CD4-positive, CD25-positive, alpha-beta regulatory T cell (primary cell): ENCODE measurements around the gene FAM180B. TPM values are rescaled to one million over a fixed set of nuclear protein-coding genes. Genes with fewer than 3 reads are reported as not detected.
"Not testable (repeated sequence)": the region's sequence is repeated elsewhere in the genome, so short reads cannot be mapped to it uniquely, and the experiment has no call there.

ENCODE experiments used
- ATAC-seq, 2 donors: fragments of 150-1000 bp; cut with Tn5 transposase; one replicate each; pipeline ENCODE4 v1.10.0; 2021; ENCODE audit warnings: low read depth in 2 of 2, moderate number of reproducible peaks in 2 of 2, moderate library complexity in 1 of 2
- DNase-seq, 3 donors: peaks; one replicate each; pipeline versions ENCODE4 v3.0.0 to v3.0.0-alpha.2; 2012 to 2022; ENCODE audit warnings: mixed read lengths in 1 of 3
- H3K27ac ChIP-seq: one replicate; pipeline ENCODE4 v1.7.0; 2013; ENCODE audit warnings: mild to moderate bottlenecking, low read length; ENCODE audit not compliant: insufficient read depth, poor library complexity, severe bottlenecking
- H3K27me3 ChIP-seq: one replicate; pipeline ENCODE4 v1.7.0; 2013; ENCODE audit warnings: low read length; ENCODE audit not compliant: control insufficient read depth, insufficient read depth
- H3K36me3 ChIP-seq: one replicate; pipeline ENCODE4 v1.7.0; 2013; ENCODE audit warnings: mild to moderate bottlenecking, low read length, moderate library complexity; ENCODE audit not compliant: control insufficient read depth, insufficient read depth
- H3K4me1 ChIP-seq: 2 replicates; pipeline ENCODE4 v1.7.0; 2013; ENCODE audit warnings: mild to moderate bottlenecking, low read length; ENCODE audit not compliant: insufficient read depth, control insufficient read depth, poor library complexity, severe bottlenecking
- H3K4me3 ChIP-seq: one replicate; pipeline ENCODE4 v1.7.0; 2013; ENCODE audit warnings: low read depth, mild to moderate bottlenecking, low read length, moderate library complexity
- H3K9me3 ChIP-seq, 2 experiments: 1 replicate in 1 of 2; 2 replicates in 1 of 2; pipeline ENCODE4 v1.7.0; 2013; ENCODE audit warnings: low read length in 2 of 2, mild to moderate bottlenecking in 1 of 2, moderate library complexity in 1 of 2; ENCODE audit not compliant: control insufficient read depth in 2 of 2
- H3K27ac Mint-ChIP-seq, 3 donors: one replicate each; pipeline ENCODE4 v1.8.0; 2020 to 2022; ENCODE audit warnings: mild to moderate bottlenecking in 3 of 3, mixed read lengths in 3 of 3, moderate library complexity in 2 of 3
- H3K27me3 Mint-ChIP-seq: one replicate; pipeline ENCODE4 v1.8.0; 2022; ENCODE audit warnings: mild to moderate bottlenecking, mixed read lengths
- H3K36me3 Mint-ChIP-seq: one replicate; pipeline ENCODE4 v1.8.0; 2020; ENCODE audit warnings: mixed read lengths
- H3K4me1 Mint-ChIP-seq, 4 donors: one replicate each; pipeline ENCODE4 v1.8.0; 2020 to 2022; ENCODE audit warnings: mixed read lengths in 4 of 4, mild to moderate bottlenecking in 1 of 4
- H3K4me3 Mint-ChIP-seq, 4 donors: one replicate each; pipeline ENCODE4 v1.8.0; 2020 to 2022; ENCODE audit warnings: mild to moderate bottlenecking in 4 of 4, mixed read lengths in 4 of 4, moderate library complexity in 3 of 4
- H3K9me3 Mint-ChIP-seq, 7 donors: one replicate each; pipeline ENCODE4 v1.8.0; 2020 to 2022; ENCODE audit warnings: mixed read lengths in 7 of 7, mild to moderate bottlenecking in 3 of 7, moderate library complexity in 2 of 7
- polyA plus RNA-seq, 4 donors: library from polyadenylated mRNA; unstranded; fragments of 300-500 nt; fragmentation: Illumina TruSeq; gene quantifications; one replicate each; pipeline ENCODE4 v1.2.3, GENCODE V29; 2021
- total RNA-seq: library from RNA; stranded (reverse); gene quantifications from one replicate; pipeline ENCODE4 v1.2.3, GENCODE V29; 2022

Gene FAM180B
- total and polyA plus RNA-seq, 5 donors from 2014 or later, result 0.27 TPM; not detected in 4

GRCh38 chr11:47550288-47551047 is 36.0 kb upstream of the FAM180B start:
- Mint-ChIP-seq H3K36me3 (peaks cover 11% of the 10 kb centered on the region), H3K9me3 (no peaks in the 10 kb centered on the region), H3K4me3 (peak overlapping the region; percentile 88 to 96 (median 96)), H3K4me1 (peaks cover 18 to 66% (median 47%) of the 10 kb centered on the region in 4 donors), H3K27me3 (no peaks in the 10 kb centered on the region), H3K27ac (peak overlapping the region in 2 of 3 donors; percentile 52 to 97)
- Histone ChIP-seq H3K27ac (peak overlapping the region; percentile 84), H3K9me3 (no peaks in the 10 kb centered on the region), H3K4me1 (peaks cover 48% of the 10 kb centered on the region), H3K4me3 (peak overlapping the region; percentile 97), H3K36me3 (no peaks in the 10 kb centered on the region), H3K27me3 (no peaks in the 10 kb centered on the region)
- DNase-seq, result no peak
- no peak for ATAC-seq

GRCh38 chr11:47551086-47551485 is 35.4 kb upstream of the FAM180B start:
- ATAC-seq (no peak), DNase-seq (peak in 1 of 3 donors; percentile 47)
- Mint-ChIP-seq H3K9me3 (no peaks in the 10 kb centered on the region), H3K4me1 (peaks cover 18 to 64% (median 47%) of the 10 kb centered on the region in 4 donors), H3K27ac (peak overlapping the region; percentile 81 to 98 (median 97)), H3K27me3 (no peaks in the 10 kb centered on the region), H3K36me3 (peaks cover 11% of the 10 kb centered on the region), H3K4me3 (peak overlapping the region; percentile 88 to 96 (median 96))
- Histone ChIP-seq H3K27me3 (no peaks in the 10 kb centered on the region), H3K9me3 (no peaks in the 10 kb centered on the region), H3K4me3 (peak overlapping the region; percentile 97), H3K4me1 (peaks cover 46% of the 10 kb centered on the region), H3K27ac (peak overlapping the region; percentile 84), H3K36me3 (no peaks in the 10 kb centered on the region)

DNA sequence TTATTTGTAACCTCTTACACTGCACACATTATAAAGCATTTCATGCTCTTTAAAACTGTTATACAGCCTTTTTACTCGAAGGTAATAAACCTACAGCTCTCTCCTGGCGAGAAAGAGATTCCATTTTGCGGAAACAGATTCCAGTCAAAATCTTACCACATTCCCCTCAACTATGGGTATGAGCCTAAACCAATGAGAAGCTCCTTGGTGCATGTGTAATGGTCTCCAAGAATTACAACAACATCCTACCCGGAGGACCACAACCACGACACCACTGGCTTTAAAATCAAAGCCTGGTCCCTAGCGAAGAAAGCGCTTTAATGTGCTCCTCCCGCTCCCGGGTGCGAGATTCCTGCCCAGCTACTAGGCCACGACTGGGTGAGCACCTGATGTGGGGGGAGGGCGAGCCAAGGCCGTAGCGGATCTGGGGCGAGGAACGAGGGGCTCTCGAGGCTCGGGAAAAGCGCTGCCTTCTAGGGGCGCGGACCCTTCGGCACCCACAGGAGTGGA is 34.4 kb upstream of the FAM180B start:
- H3K9me3 ChIP-seq, result no peaks in the 10 kb centered on the region
- peaks cover 11% of the 10 kb centered on the region for H3K36me3 Mint-ChIP-seq
- peak overlapping the region; percentile 88 to 96 (median 96) for H3K4me3 Mint-ChIP-seq
- no peaks in the 10 kb centered on the region for H3K36me3 ChIP-seq
- no peaks in the 10 kb centered on the region for H3K27me3 Mint-ChIP-seq
- peak overlapping the region; percentile 61 to 98 (median 97) for H3K27ac Mint-ChIP-seq
- peaks cover 46% of the 10 kb centered on the region for H3K4me1 ChIP-seq
- H3K27me3 ChIP-seq, result no peaks in the 10 kb centered on the region
- H3K4me1 Mint-ChIP-seq, result peaks cover 18 to 56% (median 42%) of the 10 kb centered on the region in 4 donors
- DNase-seq (peak in 1 of 3 donors; percentile 7), ATAC-seq (no peak)
- peak overlapping the region; percentile 84 for H3K27ac ChIP-seq
- peak overlapping the region; percentile 97 for H3K4me3 ChIP-seq
- no peaks in the 10 kb centered on the region for H3K9me3 Mint-ChIP-seq

DNA sequence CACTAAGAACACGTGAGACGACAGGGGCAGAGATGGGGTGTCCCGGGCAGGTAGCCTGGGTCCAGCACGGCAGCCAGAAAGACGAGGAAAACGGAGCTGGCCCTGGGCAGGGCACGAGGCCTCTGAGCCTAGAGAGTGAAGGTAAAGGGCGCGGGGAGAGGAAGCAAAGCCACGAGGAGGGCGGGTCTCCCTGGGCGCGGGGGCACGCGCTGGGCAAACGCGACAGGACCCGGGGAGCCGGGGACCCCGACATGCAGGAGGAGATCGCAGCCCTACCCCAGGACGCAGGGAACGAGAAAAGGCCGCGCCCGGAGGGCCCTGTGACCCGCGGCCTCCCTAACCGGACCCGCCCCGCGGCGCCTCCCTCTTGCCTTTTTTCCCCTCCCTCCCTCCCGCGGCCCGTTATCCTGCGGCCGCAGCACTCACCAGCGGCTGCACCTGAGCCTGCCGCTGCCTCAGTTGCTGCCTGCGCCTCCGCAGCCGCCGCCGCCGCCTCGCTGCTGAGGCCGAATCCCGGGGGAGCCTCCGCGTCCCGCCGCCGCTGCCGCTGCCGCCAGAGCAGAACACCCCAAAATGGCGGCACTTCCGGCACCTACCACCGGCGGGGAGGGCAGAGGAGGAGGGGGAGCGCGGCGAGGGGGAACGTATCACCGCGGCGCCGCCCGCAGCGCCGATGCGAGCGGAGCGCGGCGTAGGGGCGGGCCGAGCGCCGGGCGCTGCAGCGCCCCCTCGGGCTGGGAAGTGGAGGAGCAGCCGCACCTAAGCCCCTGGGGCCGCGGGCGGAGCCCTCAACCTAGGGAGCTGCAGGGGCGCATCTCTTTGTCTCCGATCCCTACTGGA is 33.7 kb upstream of the FAM180B start, which contains the start of gene CELF1:
Gene CELF1, minus strand, starts transcription at position 567 of the 840 bp plus-strand sequence. CDS start 53,609 bp downstream, outside the sequence.
- H3K9me3 Mint-ChIP-seq, result no peaks in the 10 kb centered on the region
- peak within 1 kb of the TSS; percentile 88 to 96 (median 96) for H3K4me3 Mint-ChIP-seq
- Histone ChIP-seq H3K9me3 (no peaks in the 10 kb centered on the region), H3K4me1 (peaks cover 45% of the 10 kb centered on the region), H3K27me3 (no peaks in the 10 kb centered on the region), H3K27ac (peak within 1 kb of the TSS; percentile 84), H3K4me3 (peak within 1 kb of the TSS; percentile 97), H3K36me3 (no peaks in the 10 kb centered on the region)
- H3K36me3 Mint-ChIP-seq, result peaks cover 11% of the 10 kb centered on the region
- peak; percentile 89 to 94 (median 92) for DNase-seq
- H3K4me1 Mint-ChIP-seq, result peaks cover 18 to 50% (median 37%) of the 10 kb centered on the region in 4 donors
- ATAC-seq, result peak; percentile 96 to 97
- peak within 1 kb of the TSS; percentile 94 to 98 (median 97) for H3K27ac Mint-ChIP-seq
- no peaks in the 10 kb centered on the region for H3K27me3 Mint-ChIP-seq

DNA sequence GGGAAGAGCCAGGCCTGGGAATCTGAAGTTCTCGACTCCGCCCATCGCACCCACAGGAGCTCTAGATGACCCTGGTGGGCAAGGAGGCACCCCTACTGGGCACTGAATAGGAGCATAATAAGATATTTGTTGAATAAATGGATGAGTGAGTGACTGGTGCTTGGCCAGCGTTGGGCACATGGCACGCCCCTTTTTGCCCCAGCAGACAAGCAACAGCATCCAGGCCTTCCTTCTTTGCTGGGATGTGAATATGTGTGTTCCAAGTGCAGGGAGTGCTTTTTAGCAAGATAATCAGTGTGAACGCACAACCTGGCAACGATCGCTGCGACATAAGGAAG is 33.1 kb upstream of the FAM180B start:
- Mint-ChIP-seq H3K4me3 (peak overlapping the region; percentile 83 to 96 (median 90)), H3K27me3 (no peaks in the 10 kb centered on the region)
- peak; percentile 7 to 11 for ATAC-seq

GRCh38 chr11:47557004-47557403 is 29.5 kb upstream of the FAM180B start:
- peaks cover 11% of the 10 kb centered on the region in 4 donors for H3K4me1 Mint-ChIP-seq
- not testable (repeated sequence) for H3K4me3 ChIP-seq, DNase-seq, H3K27me3 ChIP-seq, H3K4me1 ChIP-seq, H3K27ac ChIP-seq, H3K27me3 Mint-ChIP-seq, H3K27ac Mint-ChIP-seq, H3K36me3 ChIP-seq, H3K9me3 ChIP-seq, H3K9me3 Mint-ChIP-seq, H3K36me3 Mint-ChIP-seq, ATAC-seq
- H3K4me3 Mint-ChIP-seq, result peak overlapping the region in 1 of 4 donors; percentile 21

More for the DNA sequence above, 33.1 kb upstream of the FAM180B start:
- Histone ChIP-seq H3K27ac (peak overlapping the region; percentile 84), H3K36me3 (no peaks in the 10 kb centered on the region), H3K4me3 (peak overlapping the region; percentile 71), H3K9me3 (no peaks in the 10 kb centered on the region), H3K4me1 (peaks cover 40% of the 10 kb centered on the region), H3K27me3 (no peaks in the 10 kb centered on the region)
- Mint-ChIP-seq H3K9me3 (no peaks in the 10 kb centered on the region), H3K27ac (peak overlapping the region; percentile 8 to 94 (median 80)), H3K4me1 (peaks cover 18 to 44% (median 32%) of the 10 kb centered on the region in 4 donors), H3K36me3 (peaks cover 8% of the 10 kb centered on the region)
- no peak for DNase-seq

DNA sequence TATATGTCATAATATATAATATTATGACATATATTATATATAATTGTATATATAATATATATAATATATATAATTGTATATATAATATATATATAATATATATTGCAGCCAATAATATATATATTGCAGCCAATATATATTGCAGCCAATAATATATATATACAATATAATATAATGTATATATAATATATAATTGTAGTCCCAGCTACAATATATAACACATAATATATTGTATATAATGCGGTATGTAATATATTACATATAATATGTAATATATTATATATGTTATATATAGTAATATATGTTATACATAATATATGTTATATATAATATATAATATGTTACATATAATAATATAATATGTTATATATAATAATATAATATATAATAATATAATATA is 27.8 kb upstream of the FAM180B start:
- H3K27ac ChIP-seq, result no peak overlapping the region
- H3K4me3 Mint-ChIP-seq, result no peak overlapping the region
- H3K36me3 Mint-ChIP-seq, result no peaks in the 10 kb centered on the region
- no peak for DNase-seq
- no peaks in the 10 kb centered on the region for H3K27me3 Mint-ChIP-seq
- H3K27me3 ChIP-seq, result no peaks in the 10 kb centered on the region
- no peaks in the 10 kb centered on the region for H3K9me3 Mint-ChIP-seq
- H3K9me3 ChIP-seq, result no peaks in the 10 kb centered on the region
- peaks cover under 1 to 9% (median 8%) of the 10 kb centered on the region in 4 donors for H3K4me1 Mint-ChIP-seq
- no peak for ATAC-seq
- no peak overlapping the region for H3K27ac Mint-ChIP-seq
- no peaks in the 10 kb centered on the region for H3K36me3 ChIP-seq
- no peak overlapping the region for H3K4me3 ChIP-seq
- H3K4me1 ChIP-seq, result no peaks in the 10 kb centered on the region
